ENCODE results near the gene ANKRD44.
A peak's percentile ranks its signal among the peaks of the same experiment; 100 is the strongest.

- TF ChIP-seq MYC (IDR thresholded peaks at IDR 0.05; ENCODE audit: borderline replicate concordance, low read length) (no peak), CHD2 (IDR thresholded peaks at IDR 0.05; ENCODE audit: low read length, partially characterized antibody) (no peak), RAD21 (conservative IDR thresholded peaks at IDR 0.05 in 1 of 2, IDR thresholded peaks at IDR 0.05 in 1 of 2) (peak; percentile 60), POLR2AphosphoS2 (conservative IDR thresholded peaks at IDR 0.05; ENCODE audit: low read length) (no peak), POLR2A (IDR thresholded peaks at IDR 0.05; ENCODE audit: low read length) (no peak)
- TF ChIP-seq, protein P1, sequence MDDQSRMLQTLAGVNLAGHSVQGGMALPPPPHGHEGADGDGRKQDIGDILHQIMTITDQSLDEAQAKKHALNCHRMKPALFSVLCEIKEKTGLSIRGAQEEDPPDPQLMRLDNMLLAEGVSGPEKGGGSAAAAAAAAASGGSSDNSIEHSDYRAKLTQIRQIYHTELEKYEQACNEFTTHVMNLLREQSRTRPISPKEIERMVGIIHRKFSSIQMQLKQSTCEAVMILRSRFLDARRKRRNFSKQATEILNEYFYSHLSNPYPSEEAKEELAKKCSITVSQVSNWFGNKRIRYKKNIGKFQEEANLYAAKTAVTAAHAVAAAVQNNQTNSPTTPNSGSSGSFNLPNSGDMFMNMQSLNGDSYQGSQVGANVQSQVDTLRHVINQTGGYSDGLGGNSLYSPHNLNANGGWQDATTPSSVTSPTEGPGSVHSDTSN (IDR thresholded peaks at IDR 0.05): no peak
- TF ChIP-seq, protein P2, sequence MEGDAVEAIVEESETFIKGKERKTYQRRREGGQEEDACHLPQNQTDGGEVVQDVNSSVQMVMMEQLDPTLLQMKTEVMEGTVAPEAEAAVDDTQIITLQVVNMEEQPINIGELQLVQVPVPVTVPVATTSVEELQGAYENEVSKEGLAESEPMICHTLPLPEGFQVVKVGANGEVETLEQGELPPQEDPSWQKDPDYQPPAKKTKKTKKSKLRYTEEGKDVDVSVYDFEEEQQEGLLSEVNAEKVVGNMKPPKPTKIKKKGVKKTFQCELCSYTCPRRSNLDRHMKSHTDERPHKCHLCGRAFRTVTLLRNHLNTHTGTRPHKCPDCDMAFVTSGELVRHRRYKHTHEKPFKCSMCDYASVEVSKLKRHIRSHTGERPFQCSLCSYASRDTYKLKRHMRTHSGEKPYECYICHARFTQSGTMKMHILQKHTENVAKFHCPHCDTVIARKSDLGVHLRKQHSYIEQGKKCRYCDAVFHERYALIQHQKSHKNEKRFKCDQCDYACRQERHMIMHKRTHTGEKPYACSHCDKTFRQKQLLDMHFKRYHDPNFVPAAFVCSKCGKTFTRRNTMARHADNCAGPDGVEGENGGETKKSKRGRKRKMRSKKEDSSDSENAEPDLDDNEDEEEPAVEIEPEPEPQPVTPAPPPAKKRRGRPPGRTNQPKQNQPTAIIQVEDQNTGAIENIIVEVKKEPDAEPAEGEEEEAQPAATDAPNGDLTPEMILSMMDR (IDR thresholded peaks at IDR 0.05): peak; percentile 43
Measured at GRCh38 chr2:197075754-197076337, 234.7 kb downstream of the ANKRD44 start.

All from A549 (cell line).